Activated CD8-positive, alpha-beta T cell treated with anti-CD3 and anti-CD28 coated beads for 36 hours (primary cell): ENCODE results near the gene IGSF23. TPM values are rescaled to one million over a fixed set of nuclear protein-coding genes. Genes with fewer than 3 reads are reported as not detected.

Experiments used
- ATAC-seq: fragments of 200-7000 bp; cut with Tn5 transposase; one replicate; pipeline ENCODE4 v1.10.0; 2021; ENCODE audit warnings: mild to moderate bottlenecking, moderate library complexity
- CTCF ChIA-PET: fragments of 350-600 bp; sonication (Branson Sonifier 250); formaldehyde crosslinking; loops from one replicate; lab custom pipeline; 2021; ENCODE audit warnings: antibody characterized with exemption; lab: Charles Lee
- POLR2A ChIA-PET: fragments of 350-600 bp; sonication (Branson Sonifier 250); formaldehyde crosslinking; loops from one replicate; lab custom pipeline; 2021; ENCODE audit warnings: antibody characterized with exemption; lab: Charles Lee
- DNase-seq: peaks from one replicate; pipeline ENCODE4 v3.0.0-alpha.2; 2020
- H3K27ac Mint-ChIP-seq: one replicate; pipeline ENCODE4 v1.8.0; 2021; ENCODE audit warnings: mild to moderate bottlenecking, mixed read lengths
- H3K27me3 Mint-ChIP-seq: one replicate; pipeline ENCODE4 v1.8.0; 2021; ENCODE audit warnings: mixed read lengths
- H3K36me3 Mint-ChIP-seq: one replicate; pipeline ENCODE4 v1.8.0; 2021; ENCODE audit warnings: low read depth, mixed read lengths
- H3K4me1 Mint-ChIP-seq: one replicate; pipeline ENCODE4 v1.8.0; 2021; ENCODE audit warnings: low read depth, mixed read lengths
- H3K4me3 Mint-ChIP-seq: one replicate; pipeline ENCODE4 v1.8.0; 2021; ENCODE audit warnings: mild to moderate bottlenecking, moderate library complexity, mixed read lengths
- H3K9me3 Mint-ChIP-seq: one replicate; pipeline ENCODE4 v1.8.0; 2021; ENCODE audit warnings: mixed read lengths
- CTCF ChIP-seq: fragments of 200-600 bp; IDR thresholded peaks from one replicate; pipeline ENCODE4 v1.8.0; 2022; ENCODE audit warnings: antibody characterized with exemption, mild to moderate bottlenecking
- intact Hi-C: fragments of 100-400 bp; cut with micrococcal nuclease; formaldehyde crosslinking; loops from one replicate; pipeline ENCODE4 v1.10.0; 2022
- total RNA-seq, 2 experiments: library from RNA; stranded (reverse); gene quantifications; one replicate each; pipeline ENCODE4 v1.2.3, GENCODE V29; 2021

IGSF23 gene
- total RNA-seq, 2 experiments from 2014 or later, result not detected

- no peak overlapping the region for H3K4me3 Mint-ChIP-seq
- ATAC-seq (no peak), DNase-seq (no peak)
- H3K9me3 Mint-ChIP-seq, result peaks cover 6% of the 10 kb centered on the region
- H3K36me3 Mint-ChIP-seq, result no peaks in the 10 kb centered on the region
- H3K27ac Mint-ChIP-seq, result no peak overlapping the region
- TF ChIP-seq CTCF, result no peak
- peaks cover 1% of the 10 kb centered on the region for H3K27me3 Mint-ChIP-seq
- ChIA-PET POLR2A (no interaction called here), CTCF (interaction anchor here (1.5 kb wide), 1 partner anchor 32 kb away, joined by 4 read pairs; no protein-coding TSS in a partner anchor)
- H3K4me1 Mint-ChIP-seq, result peaks cover 3% of the 10 kb centered on the region
- intact Hi-C loops, result no loop called here
These were observed 11.3 kb upstream of the IGSF23 start for GRCh38 chr19:44602081-44602480.

GRCh38 chr19:44603201-44603945 is 10.0 kb upstream of the IGSF23 start:
- POLR2A ChIA-PET, result no interaction called here
- Mint-ChIP-seq H3K4me3 (no peak overlapping the region), H3K27ac (no peak overlapping the region)

GRCh38 chr19:44604241-44604640 is 9.1 kb upstream of the IGSF23 start:
- intact Hi-C loops, result no loop called here
- Mint-ChIP-seq H3K27me3 (peaks cover 2% of the 10 kb centered on the region), H3K27ac (no peak overlapping the region), H3K9me3 (no peaks in the 10 kb centered on the region), H3K36me3 (no peaks in the 10 kb centered on the region), H3K4me1 (peaks cover 10% of the 10 kb centered on the region), H3K4me3 (no peak overlapping the region)
- POLR2A ChIA-PET, result no interaction called here
- no peak for DNase-seq
- CTCF ChIA-PET, result no interaction called here
- no peak for TF ChIP-seq CTCF
- ATAC-seq, result no peak

More at GRCh38 chr19:44603201-44603945, 10.0 kb upstream of the IGSF23 start:
- peaks cover 10% of the 10 kb centered on the region for H3K4me1 Mint-ChIP-seq
- H3K9me3 Mint-ChIP-seq, result peaks cover 2% of the 10 kb centered on the region
- intact Hi-C loops, result no loop called here
- CTCF ChIA-PET, result interaction anchor here (0.8 to 1.0 kb wide), 3 partner anchors 27 to 53 kb away, joined by 3 read pairs; no protein-coding TSS in a partner anchor
- no peak for TF ChIP-seq CTCF
- no peaks in the 10 kb centered on the region for H3K36me3 Mint-ChIP-seq
- DNase-seq (no peak), ATAC-seq (no peak)
- no peaks in the 10 kb centered on the region for H3K27me3 Mint-ChIP-seq

- no peak overlapping the region for H3K4me3 Mint-ChIP-seq
- peaks cover 10% of the 10 kb centered on the region for H3K4me1 Mint-ChIP-seq
- no peak for ATAC-seq
- H3K27me3 Mint-ChIP-seq, result peaks cover 3% of the 10 kb centered on the region
- intact Hi-C loops, result no loop called here
- no peak for TF ChIP-seq CTCF
- no peaks in the 10 kb centered on the region for H3K36me3 Mint-ChIP-seq
- ChIA-PET POLR2A (no interaction called here), CTCF (interaction anchor here (1.0 to 1.5 kb wide), 2 partner anchors 34 to 51 kb away, joined by 3 to 7 read pairs; no protein-coding TSS in a partner anchor)
- H3K9me3 Mint-ChIP-seq, result no peaks in the 10 kb centered on the region
- DNase-seq, result no peak
- H3K27ac Mint-ChIP-seq, result no peak overlapping the region
These were observed 7.8 kb upstream of the IGSF23 start for GRCh38 chr19:44605547-44605946.

- intact Hi-C loops, result no loop called here
- Mint-ChIP-seq H3K4me3 (no peak overlapping the region), H3K4me1 (peaks cover 10% of the 10 kb centered on the region), H3K27me3 (peaks cover 3% of the 10 kb centered on the region), H3K36me3 (no peaks in the 10 kb centered on the region), H3K27ac (no peak overlapping the region), H3K9me3 (no peaks in the 10 kb centered on the region)
- POLR2A ChIA-PET, result interaction anchor here (1.1 kb wide), 1 partner anchor 18 kb away, joined by 3 read pairs; no protein-coding TSS in a partner anchor
- no peak for TF ChIP-seq CTCF
- DNase-seq (no peak), ATAC-seq (no peak)
- CTCF ChIA-PET, result no interaction called here
These were observed 6.3 kb upstream of the IGSF23 start for GRCh38 chr19:44607049-44607448.
